Ovary (tissue), 9 donors: Measurements from ENCODE around the gene ANO2. TPM values are rescaled to one million over a fixed set of nuclear protein-coding genes. Genes with fewer than 3 reads are reported as not detected.
"Not testable (repeated sequence)": the region's sequence is repeated elsewhere in the genome, so short reads cannot be mapped to it uniquely, and the experiment has no call there.

ENCODE experiments used
- DNase-seq, 5 donors: peaks; one replicate each; pipeline ENCODE4 v3.0.0-alpha.2; 2019 to 2020
- H3K27ac ChIP-seq, 2 donors: fragments of 200-600 bp; one replicate each; pipeline versions ENCODE4 v1.5.1 to v1.8.0; 2019 to 2022
- H3K27me3 ChIP-seq: fragments of 200-600 bp; one replicate; pipeline ENCODE4 v1.8.0; 2022
- H3K36me3 ChIP-seq: fragments of 200-600 bp; sonication (generic); one replicate; pipeline ENCODE4 v1.5.1; 2019
- H3K4me1 ChIP-seq: one replicate; pipeline ENCODE4 v1.8.1; 2013; ENCODE audit warnings: mild to moderate bottlenecking, moderate library complexity; ENCODE audit not compliant: insufficient read depth
- H3K4me3 ChIP-seq: fragments of 200-600 bp; sonication (generic); one replicate; pipeline ENCODE4 v1.5.1; 2017
- H3K9me3 ChIP-seq, 2 donors: fragments of 200-600 bp in 1 of 2; sonication (generic) in 1 of 2; one replicate each; pipeline versions ENCODE4 v1.5.1 to v1.8.1; 2013 to 2019; ENCODE audit warnings: mild to moderate bottlenecking in 1 of 2, moderate library complexity in 1 of 2
- CTCF ChIP-seq, 3 donors: fragments of 450-650 bp in 2 of 3; fragments of 200-600 bp in 1 of 3; IDR thresholded peaks; one replicate each; pipeline versions ENCODE4 v1.5.1 to v1.8.0; 2016 to 2022; ENCODE audit warnings: antibody characterized with exemption in 3 of 3, mild to moderate bottlenecking in 1 of 3
- EP300 ChIP-seq: sonication (generic); formaldehyde crosslinking; IDR thresholded peaks from one replicate; pipeline ENCODE4 v1.6.1; 2017; ENCODE audit warnings: antibody characterized with exemption
- POLR2A ChIP-seq: fragments of 450-650 bp; IDR thresholded peaks from one replicate; pipeline ENCODE4 v1.6.1; 2017; ENCODE audit warnings: antibody characterized with exemption, mild to moderate bottlenecking, moderate library complexity
- WGBS, 3 donors: extraction: QIAGEN DNeasy Blood & Tissue Kit in 1 of 3; methylation state at CpG; one replicate each; pipeline versions ENCODE4 v1.1.5 to v1.1.7; 2013 to 2017; 5-methylcytosine and 5-hydroxymethylcytosine counted together
- intact Hi-C, 4 donors: fragments of 100-400 bp; cut with DNase I; formaldehyde crosslinking; loops; one replicate each; pipeline versions ENCODE4 v1.11.0 to v1.15.1; 2022 to 2023
- polyA plus RNA-seq, 2 donors: library from polyadenylated mRNA; stranded (reverse); fragments of 200-250 nt in 1 of 2; fragments of 350-450 nt in 1 of 2; fragmentation: Illumina TruSeq in 1 of 2; extraction: RNeasy Lipid Tissue Mini Kit (QIAGEN cat#74804) in 1 of 2; gene quantifications; one replicate each; pipeline ENCODE4 v1.2.3, GENCODE V29; 2013 to 2014
- total RNA-seq, 7 donors: library from RNA; depleted of rRNA in 2 of 7; stranded (reverse); fragments of >200 nt in 2 of 7; fragmentation: NEBNext Ultra II Directional in 3 of 7; extraction: Animal tissue kit (Norgen Biotek cat#: 25700) in 3 of 7; gene quantifications; one replicate each; pipeline versions ENCODE4 v1.1.0 to v1.2.4, GENCODE V29; 2016 to 2023
- donor health status: DM: no; HTN: no; CAD: no; lungs with moderate emphysema.
- donor health status: DM: no; HTN: no; CAD: no.
- donor health status: Bipolar disorder and iron deficiency.
- donor health status: DM: yes; HTN: yes; CAD: no.
- donor health status: DM: no; HTN: no; CAD: no.
- donor health status: DM: yes; HTN: yes; CAD: no.

ANO2 gene
- total and polyA plus RNA-seq, 9 donors, result 3.0 to 6.7 (median 3.3) TPM

GRCh38 chr12:5827591-5827990 is 117.5 kb downstream of the ANO2 start:
- no peaks in the 10 kb centered on the region for H3K9me3 ChIP-seq
- no peak for DNase-seq
- intact Hi-C loops, result no loop called here
- no peak overlapping the region for H3K4me3 ChIP-seq
- no peaks in the 10 kb centered on the region for H3K27me3 ChIP-seq
- H3K27ac ChIP-seq, result no peak overlapping the region
- H3K36me3 ChIP-seq, result no peaks in the 10 kb centered on the region
- TF ChIP-seq POLR2A (no peak), CTCF (IDR thresholded peaks at IDR 0.05) (no peak), EP300 (no peak)
- H3K4me1 ChIP-seq, result no peaks in the 10 kb centered on the region
- 57 to 64% (median 62%) methylated on average over 21 to 22 of the region's 22 CpGs for WGBS, 3 donors

GRCh38 chr12:5825761-5826160 is 119.3 kb downstream of the ANO2 start:
- H3K9me3 ChIP-seq, H3K27me3 ChIP-seq, H3K4me3 ChIP-seq, H3K4me1 ChIP-seq, intact Hi-C loops, H3K27ac ChIP-seq, DNase-seq, H3K36me3 ChIP-seq: not testable (repeated sequence)
- WGBS, 3 donors, result 56 to 72% (median 68%) methylated on average over 3 of the region's 3 CpGs

GRCh38 chr12:5818877-5819276 is 126.2 kb downstream of the ANO2 start:
- H3K27ac ChIP-seq, DNase-seq, H3K36me3 ChIP-seq, H3K4me1 ChIP-seq, H3K9me3 ChIP-seq, intact Hi-C loops, H3K4me3 ChIP-seq, H3K27me3 ChIP-seq: not testable (repeated sequence)
- WGBS, 3 donors, result 92 to 93% (median 92%) methylated on average over 1 of the region's 1 CpG

GRCh38 chr12:5817246-5817645 is 127.8 kb downstream of the ANO2 start:
- Histone ChIP-seq H3K36me3 (no peaks in the 10 kb centered on the region), H3K27ac (no peak overlapping the region), H3K27me3 (no peaks in the 10 kb centered on the region), H3K9me3 (no peaks in the 10 kb centered on the region), H3K4me3 (no peak overlapping the region), H3K4me1 (no peaks in the 10 kb centered on the region)
- intact Hi-C loops, result no loop called here
- TF ChIP-seq CTCF (IDR thresholded peaks at IDR 0.05) (no peak), POLR2A (no peak), EP300 (no peak)
- 73 to 79% (median 76%) methylated on average over 4 of the region's 4 CpGs for WGBS, 3 donors
- DNase-seq, result no peak

GRCh38 chr12:5809586-5809985 is 135.5 kb downstream of the ANO2 start:
- no peak for DNase-seq
- Histone ChIP-seq H3K36me3 (no peaks in the 10 kb centered on the region), H3K9me3 (no peaks in the 10 kb centered on the region), H3K4me3 (no peak overlapping the region), H3K27me3 (no peaks in the 10 kb centered on the region), H3K4me1 (no peaks in the 10 kb centered on the region), H3K27ac (no peak overlapping the region)
- intact Hi-C loops, result no loop called here
- WGBS, 3 donors, result 79 to 83% (median 81%) methylated on average over 9 of the region's 9 CpGs
- TF ChIP-seq CTCF (IDR thresholded peaks at IDR 0.05) (no peak), POLR2A (no peak), EP300 (no peak)

- Histone ChIP-seq H3K9me3 (no peaks in the 10 kb centered on the region), H3K4me1 (no peaks in the 10 kb centered on the region), H3K27me3 (no peaks in the 10 kb centered on the region), H3K36me3 (no peaks in the 10 kb centered on the region), H3K4me3 (no peak overlapping the region), H3K27ac (no peak overlapping the region)
- no peak for DNase-seq
- no peak for TF ChIP-seq CTCF (IDR thresholded peaks at IDR 0.05)
- no peak for TF ChIP-seq EP300
- TF ChIP-seq POLR2A, result no peak
- 55 to 66% (median 55%) methylated on average over 4 of the region's 4 CpGs for WGBS, 3 donors
- intact Hi-C loops, result no loop called here
Measured at GRCh38 chr12:5808981-5809380, 136.1 kb downstream of the ANO2 start.
